IPS-15b (cell line): ENCODE results near the gene MS4A10.

ENCODE experiments used
- H3K27me3 ChIP-seq: one replicate; pipeline ENCODE4 v1.6.1; 2013; ENCODE audit warnings: low read length; ENCODE audit not compliant: control insufficient read depth, insufficient read depth
- H3K36me3 ChIP-seq: one replicate; pipeline ENCODE4 v1.6.1; 2013; ENCODE audit warnings: low read length; ENCODE audit not compliant: control insufficient read depth, insufficient read depth
- H3K4me1 ChIP-seq: one replicate; pipeline ENCODE4 v1.6.1; 2013; ENCODE audit warnings: mild to moderate bottlenecking, low read length; ENCODE audit not compliant: control insufficient read depth, insufficient read depth
- H3K4me3 ChIP-seq: one replicate; pipeline ENCODE4 v1.5.1; 2013; ENCODE audit warnings: low read depth, low read length
- H3K9ac ChIP-seq: one replicate; pipeline ENCODE4 v1.6.1; 2013; ENCODE audit warnings: low read depth, mild to moderate bottlenecking, low read length
- H3K9me3 ChIP-seq: one replicate; pipeline ENCODE4 v1.6.1; 2013; ENCODE audit warnings: mild to moderate bottlenecking, low read length; ENCODE audit not compliant: control insufficient read depth, insufficient read depth

The MS4A10 gene

GRCh38 chr11:60791153-60791933 is 6.2 kb downstream of the MS4A10 start:
- no peaks in the 10 kb centered on the region for H3K4me1 ChIP-seq
- H3K4me3 ChIP-seq = no peak overlapping the region
- no peak overlapping the region for H3K9ac ChIP-seq
- H3K27me3 ChIP-seq = no peaks in the 10 kb centered on the region
- H3K9me3 ChIP-seq = peaks cover 18% of the 10 kb centered on the region
- no peaks in the 10 kb centered on the region for H3K36me3 ChIP-seq

DNA sequence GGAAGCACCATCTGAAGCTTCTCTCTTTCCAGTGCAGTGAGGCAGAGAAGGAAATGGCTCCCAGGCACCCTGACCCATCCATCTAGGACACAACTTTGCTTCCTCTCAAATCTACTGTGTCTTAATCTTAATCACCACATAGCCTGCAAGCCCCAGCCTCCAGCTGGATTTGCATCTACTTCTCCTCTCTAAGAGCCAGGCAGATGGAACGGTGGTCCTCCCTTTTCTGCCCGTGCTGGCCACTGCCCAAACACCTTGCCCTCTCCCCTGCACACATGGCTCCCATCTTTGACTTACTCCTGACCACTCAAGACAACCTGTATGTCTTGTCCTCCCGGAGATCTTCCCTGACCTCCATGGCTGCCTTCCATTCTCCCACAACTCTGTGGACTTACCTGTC is 7.4 kb downstream of the MS4A10 start:
- peaks cover 18% of the 10 kb centered on the region for H3K9me3 ChIP-seq
- no peaks in the 10 kb centered on the region for H3K27me3 ChIP-seq
- no peaks in the 10 kb centered on the region for H3K36me3 ChIP-seq
- no peaks in the 10 kb centered on the region for H3K4me1 ChIP-seq
- H3K4me3 ChIP-seq = no peak overlapping the region
- H3K9ac ChIP-seq = no peak overlapping the region

DNA sequence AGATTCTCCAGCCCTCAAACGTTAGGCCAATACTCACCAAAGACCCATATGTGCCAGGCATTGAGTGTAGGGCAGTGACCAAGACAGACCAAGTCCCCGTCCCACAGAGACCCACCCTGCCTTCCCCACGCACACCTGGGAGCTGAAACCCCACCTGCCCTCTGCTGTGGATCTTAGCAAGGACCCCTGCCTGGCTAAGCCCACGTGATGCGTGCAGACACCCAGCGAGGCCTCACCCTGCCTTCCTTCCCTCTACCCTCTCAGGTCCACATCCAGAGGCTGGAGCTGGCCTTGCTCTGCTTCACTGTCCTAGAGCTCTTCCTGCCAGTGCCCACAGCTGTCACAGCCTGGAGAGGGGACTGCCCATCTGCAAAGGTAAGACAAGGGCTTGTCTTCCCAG is 10.2 kb downstream of the MS4A10 start:
- no peak overlapping the region for H3K4me3 ChIP-seq
- no peaks in the 10 kb centered on the region for H3K36me3 ChIP-seq
- no peaks in the 10 kb centered on the region for H3K4me1 ChIP-seq
- peaks cover 18% of the 10 kb centered on the region for H3K9me3 ChIP-seq
- H3K9ac ChIP-seq = no peak overlapping the region
- no peaks in the 10 kb centered on the region for H3K27me3 ChIP-seq

GRCh38 chr11:60797846-60798630 is 12.9 kb downstream of the MS4A10 start:
- Histone ChIP-seq H3K27me3 (no peaks in the 10 kb centered on the region), H3K9ac (no peak overlapping the region), H3K4me3 (no peak overlapping the region), H3K9me3 (no peaks in the 10 kb centered on the region), H3K36me3 (no peaks in the 10 kb centered on the region), H3K4me1 (no peaks in the 10 kb centered on the region)

DNA sequence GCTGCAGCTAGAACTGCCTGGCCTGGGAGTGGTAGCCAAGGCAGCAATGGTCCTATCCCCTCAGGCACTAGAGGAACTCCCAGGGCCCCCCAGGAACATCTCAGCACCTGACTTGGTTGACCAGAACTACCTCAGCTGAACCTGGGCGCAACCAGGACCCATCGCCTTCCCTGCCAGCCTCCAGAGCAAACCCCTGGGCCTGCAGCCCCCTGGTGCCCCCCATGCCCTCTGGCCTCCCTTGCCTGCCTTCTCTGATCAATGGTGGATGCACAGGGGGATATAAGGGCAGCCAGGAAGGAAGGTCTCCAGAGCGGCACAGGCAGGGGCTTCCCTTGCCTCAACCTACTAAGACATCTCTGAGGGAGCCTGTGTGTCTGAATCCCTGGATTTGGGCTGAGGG is 13.5 kb downstream of the MS4A10 start:
- no peak overlapping the region for H3K9ac ChIP-seq

DNA sequence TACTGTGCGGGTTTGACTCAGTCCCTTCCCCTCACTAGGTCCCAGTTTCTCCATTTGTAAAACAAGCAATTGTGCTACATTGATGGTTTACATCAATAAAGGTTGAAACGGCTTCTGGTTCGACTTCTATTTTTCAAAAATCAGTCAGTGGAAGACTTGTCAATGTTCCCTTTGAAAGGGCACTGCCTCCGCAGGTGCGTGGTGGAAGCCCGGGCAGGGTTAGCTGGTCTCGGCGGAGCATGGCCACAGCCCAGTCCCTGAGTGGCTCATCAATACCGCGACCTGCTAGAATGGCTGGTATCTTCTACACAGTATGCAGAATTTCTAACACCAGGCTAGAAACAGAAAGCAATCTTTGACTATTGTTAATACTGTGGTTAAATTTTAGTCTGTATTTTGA is 16.1 kb downstream of the MS4A10 start:
- H3K4me3 ChIP-seq = no peak overlapping the region
- H3K9me3 ChIP-seq = no peaks in the 10 kb centered on the region
- no peak overlapping the region for H3K9ac ChIP-seq
- H3K27me3 ChIP-seq = no peaks in the 10 kb centered on the region
- H3K4me1 ChIP-seq = no peaks in the 10 kb centered on the region
- H3K36me3 ChIP-seq = no peaks in the 10 kb centered on the region

More for the DNA sequence above, 13.5 kb downstream of the MS4A10 start:
- Histone ChIP-seq H3K4me3 (no peak overlapping the region), H3K36me3 (no peaks in the 10 kb centered on the region), H3K4me1 (no peaks in the 10 kb centered on the region), H3K27me3 (no peaks in the 10 kb centered on the region), H3K9me3 (no peaks in the 10 kb centered on the region)

GRCh38 chr11:60803273-60803936 is 18.3 kb downstream of the MS4A10 start:
- H3K27me3 ChIP-seq = no peaks in the 10 kb centered on the region
- H3K36me3 ChIP-seq = no peaks in the 10 kb centered on the region
- no peak overlapping the region for H3K9ac ChIP-seq
- no peaks in the 10 kb centered on the region for H3K9me3 ChIP-seq
- no peak overlapping the region for H3K4me3 ChIP-seq
- no peaks in the 10 kb centered on the region for H3K4me1 ChIP-seq

DNA sequence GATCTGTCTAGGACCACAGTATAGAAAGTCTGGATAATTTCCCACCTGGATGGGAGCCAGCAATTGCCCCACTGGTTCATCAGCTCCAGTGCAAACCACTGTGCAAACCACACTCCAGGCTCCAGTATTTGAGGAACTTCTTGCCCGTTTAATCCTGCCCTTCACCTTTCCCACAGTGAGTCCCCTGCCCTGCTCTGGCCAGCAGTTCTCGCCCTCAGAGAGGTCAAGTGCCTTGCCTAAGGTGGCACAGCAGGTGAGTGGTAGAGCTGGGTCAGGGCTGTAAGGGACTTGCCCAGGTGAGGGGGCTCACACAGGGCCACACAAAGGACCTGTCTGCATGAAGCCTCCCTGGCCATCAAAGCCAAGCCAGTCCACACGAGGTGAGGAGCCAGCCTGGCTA is 24.1 kb downstream of the MS4A10 start:
- no peak overlapping the region for H3K9ac ChIP-seq
- H3K4me1 ChIP-seq = no peaks in the 10 kb centered on the region
- peaks cover 3% of the 10 kb centered on the region for H3K9me3 ChIP-seq
- no peaks in the 10 kb centered on the region for H3K36me3 ChIP-seq
- H3K27me3 ChIP-seq = no peaks in the 10 kb centered on the region
- H3K4me3 ChIP-seq = no peak overlapping the region

GRCh38 chr11:60809691-60810090 is 24.6 kb downstream of the MS4A10 start:
- Histone ChIP-seq H3K9ac (no peak overlapping the region), H3K36me3 (no peaks in the 10 kb centered on the region), H3K4me1 (no peaks in the 10 kb centered on the region), H3K27me3 (no peaks in the 10 kb centered on the region), H3K4me3 (no peak overlapping the region), H3K9me3 (peaks cover 3% of the 10 kb centered on the region)

GRCh38 chr11:60810151-60810550 is 25.0 kb downstream of the MS4A10 start:
- H3K4me3 ChIP-seq = no peak overlapping the region
- H3K9ac ChIP-seq = no peak overlapping the region
- no peaks in the 10 kb centered on the region for H3K27me3 ChIP-seq
- no peaks in the 10 kb centered on the region for H3K36me3 ChIP-seq
- peaks cover 3% of the 10 kb centered on the region for H3K9me3 ChIP-seq
- no peaks in the 10 kb centered on the region for H3K4me1 ChIP-seq

- H3K9ac ChIP-seq = no peak overlapping the region
- peaks cover 3% of the 10 kb centered on the region for H3K9me3 ChIP-seq
- H3K36me3 ChIP-seq = no peaks in the 10 kb centered on the region
- H3K4me3 ChIP-seq = no peak overlapping the region
- H3K4me1 ChIP-seq = no peaks in the 10 kb centered on the region
- H3K27me3 ChIP-seq = no peaks in the 10 kb centered on the region
Observed at GRCh38 chr11:60810569-60810968, 25.4 kb downstream of the MS4A10 start.
